HUES64 (cell line): Measurements from ENCODE around the gene NHSL2.
"Not testable (repeated sequence)": the region's sequence is repeated elsewhere in the genome, so short reads cannot be mapped to it uniquely, and the experiment has no call there.

ENCODE experiments used
- H3K27ac ChIP-seq: 2 replicates; pipeline ENCODE4 v1.7.0; 2013; ENCODE audit warnings: low read depth, low read length, inconsistent platforms
- H3K27me3 ChIP-seq: 2 replicates; pipeline ENCODE4 v1.6.1; 2013; ENCODE audit warnings: mild to moderate bottlenecking, low read length; ENCODE audit not compliant: insufficient read depth
- H3K36me3 ChIP-seq: 2 replicates; pipeline ENCODE4 v1.6.1; 2013; ENCODE audit warnings: mild to moderate bottlenecking, low read length; ENCODE audit not compliant: insufficient read depth
- H3K4me1 ChIP-seq: 2 replicates; pipeline ENCODE4 v1.6.1; 2013; ENCODE audit warnings: mild to moderate bottlenecking, low read length, moderate library complexity; ENCODE audit not compliant: insufficient read depth
- H3K4me3 ChIP-seq: 2 replicates; pipeline ENCODE4 v1.5.1; 2013; ENCODE audit warnings: mild to moderate bottlenecking, low read length, moderate library complexity
- H3K9ac ChIP-seq: 2 replicates; pipeline ENCODE4 v1.6.1; 2013; ENCODE audit warnings: mild to moderate bottlenecking, low read depth, low read length
- H3K9me3 ChIP-seq: 2 replicates; pipeline ENCODE4 v1.6.1; 2013; ENCODE audit warnings: low read depth, low read length; ENCODE audit not compliant: insufficient read depth
- WGBS: fragments of 150-250, 120-280 bp; methylation state at CpG from one replicate; pipeline ENCODE4 v1.1.7; 2013; ENCODE audit warnings: missing lambda C conversion rate; 5-methylcytosine and 5-hydroxymethylcytosine counted together

NHSL2 gene

GRCh38 chrX:72146527-72146926 is 235.9 kb downstream of the NHSL2 start:
- Histone ChIP-seq H3K4me3 (no peak overlapping the region), H3K27ac (no peak overlapping the region), H3K9me3 (no peaks in the 10 kb centered on the region), H3K36me3 (peaks cover 11% of the 10 kb centered on the region; the same call in 1 of the 2 replicates), H3K9ac (no peak overlapping the region), H3K27me3 (no peaks in the 10 kb centered on the region), H3K4me1 (no peaks in the 10 kb centered on the region)
- 60% methylated on average over 1 of the region's 2 CpGs for WGBS

DNA sequence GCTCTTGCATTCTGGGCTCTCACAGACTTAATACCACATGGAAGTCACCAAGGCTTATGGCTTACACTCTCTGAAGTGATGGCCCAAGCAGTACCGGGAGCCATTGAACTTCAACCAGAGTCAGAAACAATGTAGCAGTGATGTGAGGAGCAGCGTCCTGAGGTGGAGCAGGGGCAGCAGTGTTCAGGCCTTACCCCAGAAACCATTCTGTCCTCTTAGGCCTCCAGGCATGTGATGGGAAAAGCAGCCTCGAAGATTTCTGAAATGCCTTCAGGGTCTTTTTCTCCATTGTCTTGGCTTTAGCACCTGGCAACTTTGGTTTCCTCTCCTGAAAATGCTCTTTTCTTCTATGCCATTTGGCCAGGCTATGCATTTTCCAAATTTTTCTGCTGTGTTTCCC is 248.1 kb downstream of the NHSL2 start:
- peaks cover 5% of the 10 kb centered on the region; the same call in 1 of the 2 replicates for H3K9me3 ChIP-seq
- no peaks in the 10 kb centered on the region for H3K36me3 ChIP-seq
- H3K27ac ChIP-seq: no peak overlapping the region
- H3K4me3 ChIP-seq: no peak overlapping the region
- 92% methylated on average over 3 of the region's 3 CpGs for WGBS
- no peaks in the 10 kb centered on the region for H3K27me3 ChIP-seq
- no peaks in the 10 kb centered on the region for H3K4me1 ChIP-seq
- H3K9ac ChIP-seq: no peak overlapping the region

GRCh38 chrX:72159769-72160168 is 249.1 kb downstream of the NHSL2 start:
- no peaks in the 10 kb centered on the region for H3K27me3 ChIP-seq
- WGBS: 86% methylated on average over 10 of the region's 10 CpGs
- H3K4me3 ChIP-seq: no peak overlapping the region
- H3K9me3 ChIP-seq: peaks cover 5% of the 10 kb centered on the region; the same call in 1 of the 2 replicates
- no peak overlapping the region for H3K27ac ChIP-seq
- no peak overlapping the region for H3K9ac ChIP-seq
- H3K36me3 ChIP-seq: no peaks in the 10 kb centered on the region
- H3K4me1 ChIP-seq: no peaks in the 10 kb centered on the region

DNA sequence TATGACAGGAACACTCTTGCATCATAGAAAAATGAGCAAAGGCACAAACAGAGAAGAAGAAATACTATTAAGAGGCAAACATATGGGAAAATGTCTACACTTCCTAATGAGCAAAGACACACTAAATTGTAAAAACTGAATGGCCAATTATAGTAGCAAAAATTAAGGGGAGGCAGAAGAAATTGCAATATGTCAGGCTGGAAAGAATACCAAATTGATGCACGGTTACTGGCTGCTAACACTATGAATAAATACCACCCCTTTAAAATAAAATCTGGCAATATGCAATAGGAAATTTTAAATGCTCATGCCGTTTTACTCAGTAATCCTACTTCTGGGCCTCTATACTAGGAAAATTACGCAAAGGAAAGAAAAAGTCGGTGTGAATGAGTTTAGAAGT is 254.9 kb downstream of the NHSL2 start:
- Histone ChIP-seq H3K4me3 (no peak overlapping the region), H3K9ac (no peak overlapping the region), H3K27me3 (no peaks in the 10 kb centered on the region), H3K4me1 (no peaks in the 10 kb centered on the region), H3K9me3 (no peaks in the 10 kb centered on the region), H3K27ac (no peak overlapping the region), H3K36me3 (no peaks in the 10 kb centered on the region)
- no CpG with 5 or more reads among the region's 4 CpGs for WGBS

DNA sequence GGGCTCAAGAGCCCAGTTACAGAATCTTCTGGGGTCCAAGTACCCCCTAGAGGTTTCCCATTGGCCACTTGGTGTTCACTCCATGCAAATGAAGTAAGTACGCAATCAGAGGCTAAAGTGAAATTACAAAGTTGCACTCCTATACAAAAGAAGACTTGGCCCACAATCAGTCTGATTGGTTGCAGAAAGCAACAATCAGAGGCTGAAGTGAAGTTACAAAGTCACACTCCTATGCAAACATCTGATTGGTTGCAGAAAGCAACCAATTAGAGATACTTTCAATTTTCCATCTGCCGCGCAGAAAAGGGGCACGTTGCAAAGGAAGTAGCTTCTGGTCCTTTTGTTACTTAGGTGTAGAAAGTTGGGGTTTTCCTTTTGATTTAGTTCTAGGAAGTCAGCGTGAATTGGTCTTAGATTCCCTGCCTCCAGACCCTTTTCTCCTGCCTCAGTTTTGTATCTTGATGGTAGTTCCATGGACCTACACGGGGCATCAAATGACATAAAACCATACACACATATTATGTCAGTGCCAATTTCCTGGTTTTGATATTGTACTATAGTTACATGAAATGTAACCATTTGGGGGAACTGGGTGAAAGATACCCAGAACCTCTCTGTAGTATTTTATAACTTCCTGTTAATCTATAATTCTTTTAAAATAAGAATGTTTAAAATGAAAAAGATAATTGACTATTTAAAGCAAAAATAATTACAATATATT is 258.5 kb downstream of the NHSL2 start:
- Histone ChIP-seq H3K27me3 (no peaks in the 10 kb centered on the region), H3K36me3 (no peaks in the 10 kb centered on the region), H3K9me3 (no peaks in the 10 kb centered on the region), H3K27ac (no peak overlapping the region), H3K9ac (no peak overlapping the region), H3K4me3 (no peak overlapping the region), H3K4me1 (no peaks in the 10 kb centered on the region)
- 82% methylated on average over 5 of the region's 6 CpGs for WGBS

- not testable (repeated sequence) for H3K36me3 ChIP-seq, H3K27ac ChIP-seq, H3K4me1 ChIP-seq, H3K27me3 ChIP-seq, H3K9ac ChIP-seq, H3K4me3 ChIP-seq, H3K9me3 ChIP-seq
- 94% methylated on average over 2 of the region's 5 CpGs for WGBS
Measured at GRCh38 chrX:72176289-72176688, 265.6 kb downstream of the NHSL2 start.

DNA sequence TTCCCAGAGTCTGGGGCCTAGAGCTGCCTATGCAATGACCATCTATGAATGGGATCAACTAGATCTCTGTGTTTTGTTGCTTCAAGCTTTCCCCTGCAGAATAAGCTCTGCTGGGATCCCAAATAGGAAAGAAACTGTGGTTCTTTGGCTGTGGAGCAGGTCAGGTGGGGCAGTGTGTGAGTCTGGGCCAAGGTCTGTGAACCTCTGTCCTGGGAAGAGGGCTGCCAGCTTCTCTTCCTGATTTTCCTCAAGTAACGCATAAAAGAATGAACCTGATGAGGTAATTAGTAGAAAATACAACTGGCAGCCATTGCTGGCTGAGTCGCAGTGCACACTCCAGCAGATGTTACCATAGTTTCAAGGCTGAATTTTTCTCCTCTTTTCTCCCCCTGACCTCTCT is 266.3 kb downstream of the NHSL2 start:
- Histone ChIP-seq H3K27ac (no peak overlapping the region), H3K36me3 (no peaks in the 10 kb centered on the region)
- WGBS: 94% methylated on average over 2 of the region's 2 CpGs

DNA sequence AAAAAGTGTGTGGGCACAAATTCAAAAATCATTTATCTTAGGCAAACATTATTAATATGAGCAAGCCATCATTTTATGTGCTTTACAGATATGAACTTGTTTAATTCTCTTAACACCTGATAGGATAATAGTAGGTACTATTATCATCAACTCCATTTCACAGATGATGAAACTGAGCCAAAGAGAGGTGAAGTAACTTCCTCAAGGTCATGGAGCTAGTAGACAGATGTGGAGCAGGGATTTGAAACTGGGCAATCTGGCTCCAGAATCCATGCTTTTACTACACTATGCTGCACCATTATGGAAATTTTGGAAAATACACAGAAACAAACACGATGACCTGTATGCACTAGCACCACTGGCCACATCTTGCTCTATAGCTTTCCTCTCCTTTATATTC is 269.9 kb downstream of the NHSL2 start:
- Histone ChIP-seq H3K27me3 (no peaks in the 10 kb centered on the region), H3K27ac (peak overlapping the region; percentile 97), H3K9ac (peak overlapping the region; percentile 97), H3K4me3 (peak overlapping the region; percentile 91), H3K36me3 (no peaks in the 10 kb centered on the region; the same call in 1 of the 2 replicates), H3K9me3 (no peaks in the 10 kb centered on the region), H3K4me1 (peaks cover 3% of the 10 kb centered on the region; the same call in 1 of the 2 replicates)
- WGBS: 80% methylated on average over 1 of the region's 1 CpG

More for the DNA sequence above, 266.3 kb downstream of the NHSL2 start:
- no peaks in the 10 kb centered on the region for H3K9me3 ChIP-seq
- no peak overlapping the region for H3K4me3 ChIP-seq
- H3K9ac ChIP-seq: no peak overlapping the region
- H3K27me3 ChIP-seq: no peaks in the 10 kb centered on the region
- peaks cover 3% of the 10 kb centered on the region; the same call in 1 of the 2 replicates for H3K4me1 ChIP-seq

- peak within 1 kb of the TSS; percentile 91 for H3K4me3 ChIP-seq
- peak within 1 kb of the TSS; percentile 97 for H3K27ac ChIP-seq
- WGBS: under 1% methylated on average over 45 of the region's 46 CpGs
Measured at GRCh38 chrX:72181178-72182125, 270.8 kb downstream of the NHSL2 start, which contains the start of gene PIN4. Gene PIN4, plus strand, starts transcription at chrX:72181757. Its CDS starts 29 bp downstream, at chrX:72181786.

GRCh38 chrX:72182924-72183323 is 272.3 kb downstream of the NHSL2 start:
- H3K4me3 ChIP-seq: peak overlapping the region; percentile 91
- WGBS: 96% methylated on average over 2 of the region's 2 CpGs

More at GRCh38 chrX:72181178-72182125, 270.8 kb downstream of the NHSL2 start, which contains the start of gene PIN4:
- Histone ChIP-seq H3K9ac (peak within 1 kb of the TSS; percentile 97), H3K9me3 (no peaks in the 10 kb centered on the region), H3K27me3 (no peaks in the 10 kb centered on the region), H3K4me1 (peaks cover 3% of the 10 kb centered on the region; the same call in 1 of the 2 replicates), H3K36me3 (peaks cover 3% of the 10 kb centered on the region)

More at GRCh38 chrX:72182924-72183323, 272.3 kb downstream of the NHSL2 start:
- Histone ChIP-seq H3K4me1 (peaks cover 3% of the 10 kb centered on the region; the same call in 1 of the 2 replicates), H3K27ac (no peak overlapping the region), H3K9ac (no peak overlapping the region), H3K36me3 (peaks cover 15% of the 10 kb centered on the region), H3K27me3 (no peaks in the 10 kb centered on the region), H3K9me3 (no peaks in the 10 kb centered on the region)
